GM23338 (cell line): ENCODE results near the gene GLA. TPM values are rescaled to one million over a fixed set of nuclear protein-coding genes. Genes with fewer than 3 reads are reported as not detected.

Experiments used
- ATAC-seq: fragments of 200-7000 bp; cut with Tn5 transposase; 3 replicates; pipeline ENCODE4 v1.9.1; 2020
- DNase-seq: peaks from one replicate; pipeline ENCODE4 v3.0.0-alpha.2; 2015; ENCODE audit warnings: low spot score
- H2AFZ ChIP-seq: fragments of 200-600 bp; sonication (generic); 2 replicates; pipeline ENCODE4 v1.8.0; 2016; ENCODE audit warnings: antibody characterized with exemption, mild to moderate bottlenecking, moderate library complexity
- H3F3A ChIP-seq: fragments of 200-600 bp; sonication (generic); replicated peaks from 2 replicates; pipeline ENCODE4 v1.8.0; 2017; ENCODE audit warnings: antibody characterized with exemption, mixed run types, low read depth
- H3K27ac ChIP-seq: fragments of 200-600 bp; sonication (generic); 2 replicates; pipeline ENCODE4 v1.6.1; 2016; ENCODE audit warnings: low read depth
- H3K27me3 ChIP-seq: fragments of 200-600 bp; sonication (generic); 2 replicates; pipeline ENCODE4 v1.8.0; 2016; ENCODE audit warnings: mild to moderate bottlenecking, mixed run types, moderate library complexity; ENCODE audit not compliant: insufficient read depth
- H3K36me3 ChIP-seq: fragments of 200-600 bp; sonication (generic); 2 replicates; pipeline ENCODE4 v1.8.0; 2016; ENCODE audit warnings: mild to moderate bottlenecking; ENCODE audit not compliant: insufficient read depth
- H3K4me1 ChIP-seq: fragments of 200-600 bp; sonication (generic); 2 replicates; pipeline ENCODE4 v1.8.0; 2016; ENCODE audit warnings: mild to moderate bottlenecking, moderate library complexity; ENCODE audit not compliant: insufficient read depth
- H3K4me2 ChIP-seq: fragments of 200-600 bp; sonication (generic); 2 replicates; pipeline ENCODE4 v1.7.1; 2017; ENCODE audit warnings: mixed run types
- H3K4me3 ChIP-seq: fragments of 200-600 bp; sonication (generic); 2 replicates; pipeline ENCODE4 v1.6.1; 2016; ENCODE audit warnings: mixed run types
- H3K79me2 ChIP-seq: fragments of 200-600 bp; sonication (generic); replicated peaks from 2 replicates; pipeline ENCODE4 v1.8.0; 2017; ENCODE audit warnings: mild to moderate bottlenecking; ENCODE audit not compliant: insufficient read depth
- H3K9me2 ChIP-seq: fragments of 200-600 bp; sonication (generic); 2 replicates; pipeline ENCODE4 v1.8.0; 2017; ENCODE audit not compliant: insufficient read depth
- H4K20me1 ChIP-seq: fragments of 200-600 bp; sonication (generic); replicated peaks from 2 replicates; pipeline ENCODE4 v1.8.0; 2017; ENCODE audit warnings: mild to moderate bottlenecking; ENCODE audit not compliant: insufficient read depth
- H3K27ac Mint-ChIP-seq: 2 replicates; pipeline ENCODE4 v1.8.0; 2020; ENCODE audit warnings: inconsistent platforms, mild to moderate bottlenecking, moderate library complexity, mixed read lengths
- H3K27me3 Mint-ChIP-seq: 3 replicates; pipeline ENCODE4 v1.8.0; 2022; ENCODE audit warnings: low read depth, mild to moderate bottlenecking, moderate library complexity, mixed read lengths, inconsistent platforms; ENCODE audit not compliant: insufficient read depth, poor library complexity
- H3K36me3 Mint-ChIP-seq: 3 replicates; pipeline ENCODE4 v1.8.0; 2021; ENCODE audit warnings: low read depth, mild to moderate bottlenecking, inconsistent platforms, moderate library complexity, mixed read lengths
- H3K4me1 Mint-ChIP-seq: 3 replicates; pipeline ENCODE4 v1.8.0; 2020; ENCODE audit warnings: mild to moderate bottlenecking, inconsistent platforms, mixed read lengths
- H3K4me3 Mint-ChIP-seq: 3 replicates; pipeline ENCODE4 v1.8.0; 2021; ENCODE audit warnings: moderate library complexity, mild to moderate bottlenecking, inconsistent platforms, mixed read lengths
- H3K9me3 Mint-ChIP-seq: 3 replicates; pipeline ENCODE4 v1.8.0; 2020; ENCODE audit warnings: moderate library complexity, mild to moderate bottlenecking, inconsistent platforms, mixed read lengths
- CREB1 ChIP-seq: fragments of 250-450 bp; sonication (Bioruptor Pico); IDR thresholded peaks from 2 replicates; pipeline ENCODE4 v1.5.0; 2020; ENCODE audit warnings: low read depth, mild to moderate bottlenecking, moderate library complexity
- CTCF ChIP-seq, 2 experiments: fragments of 200-600 bp in 1 of 2; sonication (generic) in 1 of 2; conservative IDR thresholded peaks; 2 replicates each; pipeline versions ENCODE4 v1.5.1 to v1.6.1; 2016 to 2017; ENCODE audit warnings: antibody characterized with exemption in 2 of 2, low read depth in 2 of 2, mild to moderate bottlenecking in 2 of 2, moderate library complexity in 1 of 2
- ETS1 ChIP-seq: IDR thresholded peaks from 2 replicates; pipeline ENCODE4 v1.6.1; 2016; ENCODE audit warnings: antibody characterized with exemption
- EZH2 ChIP-seq: fragments of 200-600 bp; sonication (generic); IDR thresholded peaks from one replicate; pipeline ENCODE4 v1.8.0; 2017; ENCODE audit warnings: antibody characterized with exemption, mild to moderate bottlenecking, low read depth; ENCODE audit not compliant: unreplicated experiment
- EZH2phosphoT487 ChIP-seq: fragments of 200-600 bp; sonication (generic); IDR thresholded peaks from one replicate; pipeline ENCODE4 v1.8.1; 2018; ENCODE audit warnings: antibody characterized with exemption; ENCODE audit not compliant: unreplicated experiment
- JUNB ChIP-seq: IDR thresholded peaks from one replicate; pipeline ENCODE4 v1.6.1; 2016; ENCODE audit warnings: antibody characterized with exemption; ENCODE audit not compliant: unreplicated experiment
- NANOG ChIP-seq: IDR thresholded peaks from 2 replicates; pipeline ENCODE4 v1.6.1; 2016; ENCODE audit warnings: antibody characterized with exemption, borderline replicate concordance
- POLR2AphosphoS5 ChIP-seq: IDR thresholded peaks from 2 replicates; pipeline ENCODE4 v1.6.1; 2016; ENCODE audit warnings: antibody characterized with exemption, low read depth
- REST ChIP-seq: IDR thresholded peaks from one replicate; pipeline ENCODE4 v1.6.1; 2018; ENCODE audit warnings: antibody characterized with exemption; ENCODE audit not compliant: unreplicated experiment
- STAT1 ChIP-seq: IDR thresholded peaks from one replicate; pipeline ENCODE4 v1.6.1; 2016; ENCODE audit warnings: antibody characterized with exemption; ENCODE audit not compliant: unreplicated experiment
- ZNF114 ChIP-seq: fragments of 250-450 bp; sonication (Bioruptor Pico); IDR thresholded peaks from 2 replicates; pipeline ENCODE4 v1.5.0; 2020; ENCODE audit warnings: mild to moderate bottlenecking, moderate library complexity
- ZNF331 ChIP-seq: fragments of 250-450 bp; sonication (Bioruptor Pico); IDR thresholded peaks from 2 replicates; pipeline ENCODE4 v1.5.0; 2020; ENCODE audit warnings: low read depth, mild to moderate bottlenecking, moderate library complexity
- ZNF462 ChIP-seq: fragments of 250-450 bp; sonication (Bioruptor Pico); IDR thresholded peaks from 2 replicates; pipeline ENCODE4 v1.5.0; 2020; ENCODE audit warnings: mild to moderate bottlenecking, moderate library complexity
- polyA plus RNA-seq: library from polyadenylated mRNA; unstranded; fragments of >200 nt; fragmentation: Nextera tagmentation; extraction: Ambion mirVana; gene quantifications from 2 replicates; pipeline ENCODE4 v1.2.1, GENCODE V29; 2016
- total RNA-seq: library from RNA; depleted of rRNA; stranded (reverse); fragments of >200 nt; shearing (Covaris generic); gene quantifications from 2 replicates; pipeline ENCODE4 v1.2.3, GENCODE V29; 2014

The GLA gene
- total and polyA plus RNA-seq, 2 experiments from 2014 or later = 34.7 to 44.4 TPM

GRCh38 chrX:101377547-101377946, 30.2 kb downstream of the GLA start:
- Histone ChIP-seq H3K27ac (no peak overlapping the region), H3K4me1 (no peaks in the 10 kb centered on the region), H3F3A (no peaks in the 10 kb centered on the region), H3K9me2 (no peaks in the 10 kb centered on the region), H3K4me2 (no peak overlapping the region), H3K36me3 (no peaks in the 10 kb centered on the region), H3K4me3 (no peak overlapping the region), H3K27me3 (no peaks in the 10 kb centered on the region), H4K20me1 (no peaks in the 10 kb centered on the region), H3K79me2 (no peaks in the 10 kb centered on the region), H2AFZ (no peak overlapping the region)
- ATAC-seq = no peak
- H3K36me3 Mint-ChIP-seq = no peaks in the 10 kb centered on the region
- peaks cover 4% of the 10 kb centered on the region; the same call in 1 of the 3 replicates for H3K4me1 Mint-ChIP-seq
- H3K9me3 Mint-ChIP-seq = no peaks in the 10 kb centered on the region
- H3K27ac Mint-ChIP-seq = no peak overlapping the region
- peaks cover 4% of the 10 kb centered on the region for H3K27me3 Mint-ChIP-seq
- no peak overlapping the region for H3K4me3 Mint-ChIP-seq
- TF ChIP-seq ZNF331 (CRISPR knock-in tag) (no peak), ZNF114 (no peak), ETS1 (no peak), NANOG (no peak), EZH2 (no peak), STAT1 (no peak), ZNF462 (no peak), CTCF (conservative IDR thresholded peaks at IDR 0.05; ENCODE audit: low read depth in 2 of 2) (no peak), JUNB (no peak), CREB1 (CRISPR knock-in tag) (no peak), REST (no peak), POLR2AphosphoS5 (no peak), EZH2phosphoT487 (no peak)
- no peak for DNase-seq
